ENCODE data around the gene RNF135. TPM values are rescaled to one million over a fixed set of nuclear protein-coding genes. Genes with fewer than 3 reads are reported as not detected.

Gene RNF135
- total RNA-seq, 1 donor from 2014 or later = 5.6 TPM

DNA sequence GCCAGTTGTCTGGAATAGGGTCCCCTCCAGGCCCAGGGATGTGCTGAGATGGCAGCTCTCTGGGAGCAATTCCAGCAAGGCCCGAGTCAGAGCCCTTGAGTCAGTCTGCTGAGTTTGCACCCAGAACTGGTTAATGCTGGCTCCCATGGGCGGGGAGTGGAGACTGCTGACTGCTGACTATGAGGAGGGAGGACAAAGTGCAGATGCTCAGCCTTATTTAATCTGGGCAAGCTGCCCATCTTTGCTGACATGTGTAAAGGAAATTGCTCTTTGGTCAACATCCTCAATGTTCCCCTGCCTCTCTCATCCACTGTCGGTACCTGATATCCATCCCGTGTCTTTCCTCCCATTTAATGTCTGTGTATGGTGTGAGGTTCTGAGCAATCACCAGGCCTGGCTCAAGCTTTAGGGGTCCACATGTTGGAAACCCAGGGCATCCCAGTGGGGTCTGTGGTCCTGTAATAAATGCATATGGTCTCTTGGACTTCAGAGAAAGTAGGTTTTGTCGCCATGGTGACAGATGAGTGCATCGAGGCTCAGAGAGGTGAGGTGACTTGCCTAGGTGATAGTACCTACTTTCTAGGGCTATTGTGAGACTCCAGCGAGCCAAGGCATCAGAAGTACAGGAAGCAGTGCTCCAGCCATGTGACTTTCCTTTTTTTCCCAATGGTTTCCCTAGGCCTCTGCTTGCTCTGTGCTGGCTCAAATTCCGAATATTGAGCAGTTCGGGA lies 20.0 kb upstream of the RNF135 start:
- TF ChIP-seq, protein P1, sequence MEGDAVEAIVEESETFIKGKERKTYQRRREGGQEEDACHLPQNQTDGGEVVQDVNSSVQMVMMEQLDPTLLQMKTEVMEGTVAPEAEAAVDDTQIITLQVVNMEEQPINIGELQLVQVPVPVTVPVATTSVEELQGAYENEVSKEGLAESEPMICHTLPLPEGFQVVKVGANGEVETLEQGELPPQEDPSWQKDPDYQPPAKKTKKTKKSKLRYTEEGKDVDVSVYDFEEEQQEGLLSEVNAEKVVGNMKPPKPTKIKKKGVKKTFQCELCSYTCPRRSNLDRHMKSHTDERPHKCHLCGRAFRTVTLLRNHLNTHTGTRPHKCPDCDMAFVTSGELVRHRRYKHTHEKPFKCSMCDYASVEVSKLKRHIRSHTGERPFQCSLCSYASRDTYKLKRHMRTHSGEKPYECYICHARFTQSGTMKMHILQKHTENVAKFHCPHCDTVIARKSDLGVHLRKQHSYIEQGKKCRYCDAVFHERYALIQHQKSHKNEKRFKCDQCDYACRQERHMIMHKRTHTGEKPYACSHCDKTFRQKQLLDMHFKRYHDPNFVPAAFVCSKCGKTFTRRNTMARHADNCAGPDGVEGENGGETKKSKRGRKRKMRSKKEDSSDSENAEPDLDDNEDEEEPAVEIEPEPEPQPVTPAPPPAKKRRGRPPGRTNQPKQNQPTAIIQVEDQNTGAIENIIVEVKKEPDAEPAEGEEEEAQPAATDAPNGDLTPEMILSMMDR (IDR thresholded peaks at IDR 0.05; ENCODE audit: unreplicated experiment) = no peak
- DNase-seq (ENCODE audit: low spot score, unreplicated experiment) = no peak
- no peaks in the 10 kb centered on the region for H3K9me3 Mint-ChIP-seq (ENCODE audit: low read depth)
- no peaks in the 10 kb centered on the region for H3K36me3 Mint-ChIP-seq (ENCODE audit: insufficient read depth)
- H3K27ac Mint-ChIP-seq = no peak overlapping the region
- H3K4me1 Mint-ChIP-seq (ENCODE audit: low read depth) = peaks cover 5% of the 10 kb centered on the region
- H3K4me3 Mint-ChIP-seq (ENCODE audit: low read depth) = no peak overlapping the region
- H3K27me3 Mint-ChIP-seq = no peaks in the 10 kb centered on the region

DNA sequence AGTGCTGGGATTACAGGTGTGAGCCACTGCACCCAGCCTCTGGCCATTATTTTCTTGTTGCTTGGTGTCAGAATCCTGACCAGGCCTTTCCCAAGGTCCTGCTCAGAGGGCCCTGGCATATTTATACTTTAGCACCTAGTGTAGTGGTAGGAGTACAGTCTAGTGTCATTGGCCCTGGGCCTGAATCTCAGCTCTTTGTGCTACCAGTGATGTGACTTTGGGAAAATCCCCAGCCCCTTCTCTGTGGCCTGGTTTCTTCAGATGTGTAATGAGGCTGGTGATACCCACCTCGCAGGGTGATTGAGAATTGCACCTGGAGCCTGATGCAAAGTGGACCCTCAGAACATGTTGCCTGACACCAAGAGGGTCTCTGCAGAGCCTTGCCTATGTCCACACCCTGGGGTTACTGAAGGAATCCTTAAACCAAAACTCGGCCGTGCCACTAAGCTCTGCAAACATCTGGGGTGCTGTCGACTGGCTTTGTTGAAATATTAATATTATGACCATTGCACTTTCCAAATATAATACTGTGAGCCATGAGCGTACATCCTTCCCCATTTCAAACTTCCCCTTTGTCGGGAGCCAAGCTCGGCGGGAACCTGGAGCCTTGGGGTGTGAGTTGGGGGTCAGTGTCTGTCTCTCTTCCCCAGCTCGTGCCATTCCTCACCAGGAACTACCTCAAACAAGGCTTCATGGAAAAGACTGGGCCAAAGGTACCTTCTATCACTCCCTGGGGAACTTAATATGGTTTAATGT lies 18.0 kb upstream of the RNF135 start:
- DNase-seq (ENCODE audit: low spot score, unreplicated experiment) = no peak

DNA sequence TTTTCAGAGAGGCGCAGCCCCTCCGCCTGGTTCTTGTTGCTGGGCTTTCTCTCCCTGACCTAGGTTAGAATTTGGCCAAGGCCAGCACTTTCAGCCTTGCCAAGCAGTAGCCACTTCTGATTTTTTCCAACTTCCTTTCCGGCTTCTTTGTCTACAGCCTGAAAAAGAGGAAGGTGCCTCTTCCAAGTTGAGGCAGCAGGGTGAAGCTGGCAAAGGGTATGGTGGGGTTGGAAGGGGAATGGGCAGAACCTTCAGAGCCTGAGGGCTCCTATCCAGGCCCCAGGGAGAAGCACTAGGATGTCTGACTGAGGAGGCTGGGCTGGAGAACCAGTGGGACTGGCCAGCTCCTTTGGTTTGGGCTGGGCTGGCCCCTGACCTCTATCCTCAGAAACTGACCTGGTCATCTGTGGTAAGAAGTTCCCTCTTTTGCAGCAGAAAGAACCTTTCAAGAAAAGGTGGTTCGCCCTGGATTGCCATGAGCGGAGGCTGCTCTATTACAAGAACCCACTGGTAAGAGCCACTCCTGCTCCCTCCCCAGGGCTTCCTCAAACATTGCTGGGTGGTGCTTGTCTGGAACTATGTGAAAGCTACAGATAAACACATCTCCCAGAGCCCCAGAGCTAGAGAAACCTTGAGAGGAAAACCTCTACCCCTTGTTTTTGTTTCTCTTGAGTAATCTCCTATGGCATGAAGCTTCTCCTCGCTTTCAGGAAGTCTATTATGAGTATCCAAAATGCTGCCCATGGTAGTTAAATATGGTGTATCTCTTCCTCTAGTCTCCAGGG lies 16.6 kb upstream of the RNF135 start:
- no peak for DNase-seq (ENCODE audit: low spot score, unreplicated experiment)
- TF ChIP-seq, protein P1 (IDR thresholded peaks at IDR 0.05; ENCODE audit: unreplicated experiment) = no peak
- Mint-ChIP-seq H3K27ac (no peak overlapping the region), H3K4me3 (ENCODE audit: low read depth) (no peak overlapping the region), H3K4me1 (ENCODE audit: low read depth) (no peaks in the 10 kb centered on the region), H3K36me3 (ENCODE audit: insufficient read depth) (no peaks in the 10 kb centered on the region), H3K9me3 (ENCODE audit: low read depth) (no peaks in the 10 kb centered on the region), H3K27me3 (peaks cover 17% of the 10 kb centered on the region)

More for the DNA sequence above, 18.0 kb upstream of the RNF135 start:
- Mint-ChIP-seq H3K27ac (no peak overlapping the region), H3K4me3 (ENCODE audit: low read depth) (no peak overlapping the region), H3K9me3 (ENCODE audit: low read depth) (no peaks in the 10 kb centered on the region), H3K36me3 (ENCODE audit: insufficient read depth) (no peaks in the 10 kb centered on the region), H3K4me1 (ENCODE audit: low read depth) (peaks cover 2% of the 10 kb centered on the region), H3K27me3 (peaks cover 11% of the 10 kb centered on the region)
- TF ChIP-seq, protein P1 (IDR thresholded peaks at IDR 0.05; ENCODE audit: unreplicated experiment) = no peak

DNA sequence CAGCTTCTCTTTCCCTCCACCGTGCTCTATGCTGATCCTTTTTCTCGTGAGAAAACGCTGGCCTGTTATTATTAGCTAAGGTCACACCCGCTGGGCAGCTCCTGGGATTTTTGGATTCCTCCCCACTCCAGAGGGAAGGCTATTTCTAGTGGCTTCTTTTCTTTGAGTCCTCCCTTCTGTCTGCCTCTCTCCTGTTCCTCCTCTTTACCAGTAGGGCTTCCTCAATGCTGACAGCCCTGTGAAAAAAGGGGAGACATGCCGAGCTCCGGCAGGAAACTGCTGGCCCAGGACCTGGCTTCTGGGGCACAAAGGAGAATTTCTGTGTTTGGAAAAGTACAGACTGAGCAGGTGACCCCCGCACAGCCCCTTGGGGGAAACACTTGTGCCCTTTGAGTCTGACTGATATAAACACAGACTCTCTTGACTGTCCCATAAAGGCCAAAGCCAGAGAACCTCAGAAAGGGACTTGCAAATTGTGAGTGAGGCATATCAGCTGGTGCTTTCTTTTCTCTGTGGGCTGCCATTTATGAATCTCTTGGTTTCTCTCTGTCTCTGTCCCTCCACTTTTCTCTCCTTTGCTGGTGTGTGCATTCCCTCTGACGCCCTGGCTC lies 14.0 kb upstream of the RNF135 start:
- TF ChIP-seq, protein P1 (IDR thresholded peaks at IDR 0.05; ENCODE audit: unreplicated experiment) = no peak
- no peak for DNase-seq (ENCODE audit: low spot score, unreplicated experiment)
- H3K27ac Mint-ChIP-seq = peak overlapping the region; percentile 59

DNA sequence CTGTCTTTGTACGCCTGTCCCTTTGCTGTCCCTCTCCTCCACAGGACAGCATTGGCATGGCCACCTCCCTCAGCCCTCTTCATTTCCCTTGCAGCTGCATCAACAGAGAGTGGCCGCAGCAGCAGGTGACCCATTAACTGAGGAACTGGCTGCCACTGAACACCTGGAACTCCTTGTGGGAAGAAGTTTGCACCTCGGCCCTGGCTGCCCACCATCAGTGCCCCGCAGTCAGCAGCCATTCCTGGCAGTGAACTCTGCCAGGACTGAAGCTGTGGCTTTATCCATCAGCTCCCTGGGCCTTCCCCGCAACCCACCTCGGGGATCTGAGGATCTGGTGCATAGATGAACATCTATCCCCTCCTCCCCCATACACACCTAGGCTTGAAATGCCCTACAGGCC lies 13.1 kb upstream of the RNF135 start:
- Mint-ChIP-seq H3K36me3 (ENCODE audit: insufficient read depth) (no peaks in the 10 kb centered on the region), H3K4me3 (ENCODE audit: low read depth) (no peak overlapping the region), H3K27ac (no peak overlapping the region), H3K9me3 (ENCODE audit: low read depth) (no peaks in the 10 kb centered on the region), H3K4me1 (ENCODE audit: low read depth) (no peaks in the 10 kb centered on the region), H3K27me3 (peaks cover 17% of the 10 kb centered on the region)
- TF ChIP-seq, protein P1 (IDR thresholded peaks at IDR 0.05; ENCODE audit: unreplicated experiment) = no peak
- no peak for DNase-seq (ENCODE audit: low spot score, unreplicated experiment)

More for the DNA sequence above, 14.0 kb upstream of the RNF135 start:
- Mint-ChIP-seq H3K36me3 (ENCODE audit: insufficient read depth) (no peaks in the 10 kb centered on the region), H3K4me3 (ENCODE audit: low read depth) (no peak overlapping the region), H3K4me1 (ENCODE audit: low read depth) (no peaks in the 10 kb centered on the region), H3K27me3 (peaks cover 17% of the 10 kb centered on the region), H3K9me3 (ENCODE audit: low read depth) (no peaks in the 10 kb centered on the region)
